GM13977 (cell line): ENCODE data around the gene TEX48.
A peak's percentile ranks its signal among the peaks of the same experiment; 100 is the strongest.

Experiments used
- DNase-seq: peaks from one replicate; pipeline ENCODE4 v3.0.0; 2012; ENCODE audit warnings: low spot score
- CTCF ChIP-seq: IDR thresholded peaks from 2 replicates; pipeline ENCODE4 v1.5.1; 2012; ENCODE audit warnings: mild to moderate bottlenecking, control low read depth; ENCODE audit not compliant: insufficient read depth; ENCODE audit errors: extremely low read depth, missing control alignments
- in situ Hi-C: fragments of 300-500 bp; cut with MboI; formaldehyde crosslinking; loops from one replicate; pipeline ENCODE4 v1.12.0; 2022; ENCODE audit warnings: low sequenced_read_pairs, low pct_unique_long_range_greater_than_20kb, mixed read lengths, inconsistent platforms; ENCODE audit not compliant: unreplicated experiment

TEX48 gene

GRCh38 chr9:114695948-114696347, 14.0 kb upstream of the TEX48 start:
- DNase-seq = no peak
- no peak for TF ChIP-seq CTCF
- in situ Hi-C loops = loop anchor here (25.0 kb wide), 2 partner anchors 516 to 816 kb away; no protein-coding TSS in a partner anchor

- no peak for TF ChIP-seq CTCF
These were observed 12.8 kb upstream of the TEX48 start for GRCh38 chr9:114694719-114695269.

GRCh38 chr9:114694146-114694545, 12.2 kb upstream of the TEX48 start:
- TF ChIP-seq CTCF = no peak
- no peak for DNase-seq
- in situ Hi-C loops = loop anchor here (25.0 kb wide), 2 partner anchors 518 to 818 kb away; no protein-coding TSS in a partner anchor

More at GRCh38 chr9:114694719-114695269, 12.8 kb upstream of the TEX48 start:
- DNase-seq = peak; percentile 36
- in situ Hi-C loops = loop anchor here (25.0 kb wide), 2 partner anchors 518 to 818 kb away; no protein-coding TSS in a partner anchor

GRCh38 chr9:114693248-114693855, 11.4 kb upstream of the TEX48 start:
- in situ Hi-C loops = loop anchor here (25.0 kb wide), 2 partner anchors 519 to 819 kb away; no protein-coding TSS in a partner anchor

GRCh38 chr9:114691956-114692295, 9.9 kb upstream of the TEX48 start:
- TF ChIP-seq CTCF = no peak
- no peak for DNase-seq
- in situ Hi-C loops = loop anchor here (25.0 kb wide), 2 partner anchors 520 to 820 kb away; no protein-coding TSS in a partner anchor

More at GRCh38 chr9:114693248-114693855, 11.4 kb upstream of the TEX48 start:
- TF ChIP-seq CTCF = no peak
- no peak for DNase-seq

GRCh38 chr9:114691046-114691955, 9.3 kb upstream of the TEX48 start:
- no peak for TF ChIP-seq CTCF
- DNase-seq = peak; percentile 42
- in situ Hi-C loops = loop anchor here (25.0 kb wide), 2 partner anchors 521 to 821 kb away; no protein-coding TSS in a partner anchor
